ENCODE measurements around the gene RALA. TPM values are rescaled to one million over a fixed set of nuclear protein-coding genes. Genes with fewer than 3 reads are reported as not detected.

The RALA gene
- total RNA-seq, 1 experiment from 2014 or later = 13.8 TPM

- Histone ChIP-seq H3K9me2 (replicated peaks; ENCODE audit: insufficient read depth, low read length) (no peaks in the 10 kb centered on the region), H4K20me1 (ENCODE audit: insufficient read depth, low read depth, low read length) (no peaks in the 10 kb centered on the region), H2AFZ (ENCODE audit: low read length) (no peak overlapping the region)
Observed at GRCh38 chr7:39644170-39644569, 20.8 kb downstream of the RALA start.

GRCh38 chr7:39645482-39646407, 22.4 kb downstream of the RALA start:
- Histone ChIP-seq H2AFZ (ENCODE audit: low read length) (no peak overlapping the region), H3K4me1 (ENCODE audit: low read length) (peaks cover 16% of the 10 kb centered on the region), H3K9ac (ENCODE audit: low read length) (no peak overlapping the region), H3K9me3 (ENCODE audit: low read length) (no peaks in the 10 kb centered on the region), H3K4me3 (ENCODE audit: low read length) (no peak overlapping the region), H3K36me3 (ENCODE audit: insufficient read depth, low read length) (no peaks in the 10 kb centered on the region), H3K27me3 (ENCODE audit: low read length) (no peaks in the 10 kb centered on the region), H3K4me2 (ENCODE audit: low read depth, low read length, poor library complexity, severe bottlenecking) (no peak overlapping the region), H3K9me2 (replicated peaks; ENCODE audit: insufficient read depth, low read length) (no peaks in the 10 kb centered on the region), H4K20me1 (ENCODE audit: insufficient read depth, low read depth, low read length) (no peaks in the 10 kb centered on the region), H3K27ac (ENCODE audit: low read length) (no peak overlapping the region), H3K79me2 (ENCODE audit: low read length) (peaks cover 99% of the 10 kb centered on the region)
- no peak for DNase-seq

More at GRCh38 chr7:39644170-39644569, 20.8 kb downstream of the RALA start:
- no peak for DNase-seq
- H3K27ac ChIP-seq (ENCODE audit: low read length) = peak overlapping the region; percentile 17; the same call in 1 of the 2 replicates
- peaks cover 32% of the 10 kb centered on the region for H3K4me1 ChIP-seq (ENCODE audit: low read length)
- H3K9ac ChIP-seq (ENCODE audit: low read length) = no peak overlapping the region
- no peak overlapping the region for H3K4me3 ChIP-seq (ENCODE audit: low read length)
- no peaks in the 10 kb centered on the region for H3K36me3 ChIP-seq (ENCODE audit: insufficient read depth, low read length)
- H3K9me3 ChIP-seq (ENCODE audit: low read length) = no peaks in the 10 kb centered on the region
- no peaks in the 10 kb centered on the region for H3K27me3 ChIP-seq (ENCODE audit: low read length)
- H3K4me2 ChIP-seq (ENCODE audit: low read depth, low read length, poor library complexity, severe bottlenecking) = peak overlapping the region; percentile 19
- peaks cover 99% of the 10 kb centered on the region for H3K79me2 ChIP-seq (ENCODE audit: low read length)

GRCh38 chr7:39647816-39648215, 24.4 kb downstream of the RALA start:
- H3K4me2 ChIP-seq (ENCODE audit: low read depth, low read length, poor library complexity, severe bottlenecking) = no peak overlapping the region
- no peaks in the 10 kb centered on the region for H4K20me1 ChIP-seq (ENCODE audit: insufficient read depth, low read depth, low read length)
- H3K27ac ChIP-seq (ENCODE audit: low read length) = no peak overlapping the region
- DNase-seq = no peak
- no peaks in the 10 kb centered on the region for H3K36me3 ChIP-seq (ENCODE audit: insufficient read depth, low read length)
- no peaks in the 10 kb centered on the region for H3K27me3 ChIP-seq (ENCODE audit: low read length)
- H3K9me2 ChIP-seq (replicated peaks; ENCODE audit: insufficient read depth, low read length) = no peaks in the 10 kb centered on the region
- no peaks in the 10 kb centered on the region for H3K9me3 ChIP-seq (ENCODE audit: low read length)
- H3K79me2 ChIP-seq (ENCODE audit: low read length) = peaks cover 96% of the 10 kb centered on the region
- H2AFZ ChIP-seq (ENCODE audit: low read length) = no peak overlapping the region
- no peak overlapping the region for H3K4me3 ChIP-seq (ENCODE audit: low read length)
- no peak overlapping the region for H3K9ac ChIP-seq (ENCODE audit: low read length)
- H3K4me1 ChIP-seq (ENCODE audit: low read length) = peaks cover 20% of the 10 kb centered on the region

DNA sequence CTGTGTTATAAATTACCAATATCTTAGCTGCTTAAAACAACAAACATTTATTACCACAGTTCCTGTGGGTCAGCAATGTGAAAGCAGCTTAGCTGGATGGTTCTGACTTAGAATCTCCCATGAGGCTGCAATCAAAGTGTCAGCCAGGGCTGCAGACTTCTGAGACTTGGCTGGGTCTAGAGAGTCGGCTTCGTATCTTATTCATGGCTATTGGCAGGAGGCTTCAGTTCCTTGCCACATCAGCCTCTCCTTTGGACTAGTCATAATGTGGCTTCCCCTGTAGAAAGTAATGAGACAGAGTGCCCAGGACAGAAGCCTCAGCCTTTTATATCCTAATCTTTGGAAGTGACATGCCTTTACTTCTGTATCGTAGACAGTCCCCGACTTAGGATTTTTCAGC, 27.3 kb downstream of the RALA start:
- Histone ChIP-seq H3K27me3 (ENCODE audit: low read length) (no peaks in the 10 kb centered on the region), H4K20me1 (ENCODE audit: insufficient read depth, low read depth, low read length) (no peaks in the 10 kb centered on the region), H3K27ac (ENCODE audit: low read length) (no peak overlapping the region), H3K9me2 (replicated peaks; ENCODE audit: insufficient read depth, low read length) (no peaks in the 10 kb centered on the region), H3K9me3 (ENCODE audit: low read length) (no peaks in the 10 kb centered on the region), H3K4me1 (ENCODE audit: low read length) (peaks cover 6% of the 10 kb centered on the region), H3K4me2 (ENCODE audit: low read depth, low read length, poor library complexity, severe bottlenecking) (no peak overlapping the region), H3K9ac (ENCODE audit: low read length) (no peak overlapping the region), H3K79me2 (ENCODE audit: low read length) (peaks cover 90% of the 10 kb centered on the region), H3K36me3 (ENCODE audit: insufficient read depth, low read length) (no peaks in the 10 kb centered on the region), H2AFZ (ENCODE audit: low read length) (no peak overlapping the region), H3K4me3 (ENCODE audit: low read length) (no peak overlapping the region)
- no peak for DNase-seq

GRCh38 chr7:39651265-39651664, 27.9 kb downstream of the RALA start:
- H3K27ac ChIP-seq (ENCODE audit: low read length) = no peak overlapping the region
- H3K27me3 ChIP-seq (ENCODE audit: low read length) = no peaks in the 10 kb centered on the region
- no peak overlapping the region for H3K9ac ChIP-seq (ENCODE audit: low read length)
- H3K4me1 ChIP-seq (ENCODE audit: low read length) = peaks cover 6% of the 10 kb centered on the region
- H3K9me3 ChIP-seq (ENCODE audit: low read length) = no peaks in the 10 kb centered on the region
- H3K9me2 ChIP-seq (replicated peaks; ENCODE audit: insufficient read depth, low read length) = no peaks in the 10 kb centered on the region
- no peak overlapping the region for H2AFZ ChIP-seq (ENCODE audit: low read length)
- no peak overlapping the region for H3K4me3 ChIP-seq (ENCODE audit: low read length)
- H3K79me2 ChIP-seq (ENCODE audit: low read length) = peaks cover 90% of the 10 kb centered on the region
- H3K4me2 ChIP-seq (ENCODE audit: low read depth, low read length, poor library complexity, severe bottlenecking) = no peak overlapping the region
- no peaks in the 10 kb centered on the region for H3K36me3 ChIP-seq (ENCODE audit: insufficient read depth, low read length)
- no peak for DNase-seq
- H4K20me1 ChIP-seq (ENCODE audit: insufficient read depth, low read depth, low read length) = no peaks in the 10 kb centered on the region

DNA sequence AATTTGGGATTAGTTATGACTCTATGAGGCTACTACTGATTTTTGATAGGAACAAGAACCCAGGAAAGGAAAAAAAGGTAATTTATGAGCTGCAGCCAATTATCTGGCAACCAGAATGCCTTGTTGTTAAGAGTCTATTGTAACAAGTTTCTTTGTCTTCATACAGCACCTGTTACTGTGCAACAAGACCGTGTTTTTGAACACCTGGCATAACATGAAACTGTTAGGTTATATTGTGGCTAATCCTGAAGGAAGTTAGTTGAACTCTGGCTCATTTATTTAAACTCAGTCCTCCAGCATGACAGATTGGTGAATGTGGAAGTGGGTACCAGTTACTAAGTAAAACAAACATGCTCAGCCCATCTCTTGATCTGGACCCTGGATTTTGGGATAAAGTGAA, 33.0 kb downstream of the RALA start:
- no peaks in the 10 kb centered on the region for H3K27me3 ChIP-seq (ENCODE audit: low read length)
- H2AFZ ChIP-seq (ENCODE audit: low read length) = no peak overlapping the region
- H3K9ac ChIP-seq (ENCODE audit: low read length) = no peak overlapping the region
- no peaks in the 10 kb centered on the region for H3K9me2 ChIP-seq (replicated peaks; ENCODE audit: insufficient read depth, low read length)
- no peaks in the 10 kb centered on the region for H3K36me3 ChIP-seq (ENCODE audit: insufficient read depth, low read length)
- no peak overlapping the region for H3K27ac ChIP-seq (ENCODE audit: low read length)
- H3K9me3 ChIP-seq (ENCODE audit: low read length) = peaks cover 3% of the 10 kb centered on the region; the same call in 1 of the 2 replicates
- DNase-seq = no peak
- H4K20me1 ChIP-seq (ENCODE audit: insufficient read depth, low read depth, low read length) = no peaks in the 10 kb centered on the region
- peaks cover 6% of the 10 kb centered on the region for H3K4me1 ChIP-seq (ENCODE audit: low read length)
- no peak overlapping the region for H3K4me3 ChIP-seq (ENCODE audit: low read length)
- no peak overlapping the region for H3K4me2 ChIP-seq (ENCODE audit: low read depth, low read length, poor library complexity, severe bottlenecking)
- H3K79me2 ChIP-seq (ENCODE audit: low read length) = peaks cover 90% of the 10 kb centered on the region

DNA sequence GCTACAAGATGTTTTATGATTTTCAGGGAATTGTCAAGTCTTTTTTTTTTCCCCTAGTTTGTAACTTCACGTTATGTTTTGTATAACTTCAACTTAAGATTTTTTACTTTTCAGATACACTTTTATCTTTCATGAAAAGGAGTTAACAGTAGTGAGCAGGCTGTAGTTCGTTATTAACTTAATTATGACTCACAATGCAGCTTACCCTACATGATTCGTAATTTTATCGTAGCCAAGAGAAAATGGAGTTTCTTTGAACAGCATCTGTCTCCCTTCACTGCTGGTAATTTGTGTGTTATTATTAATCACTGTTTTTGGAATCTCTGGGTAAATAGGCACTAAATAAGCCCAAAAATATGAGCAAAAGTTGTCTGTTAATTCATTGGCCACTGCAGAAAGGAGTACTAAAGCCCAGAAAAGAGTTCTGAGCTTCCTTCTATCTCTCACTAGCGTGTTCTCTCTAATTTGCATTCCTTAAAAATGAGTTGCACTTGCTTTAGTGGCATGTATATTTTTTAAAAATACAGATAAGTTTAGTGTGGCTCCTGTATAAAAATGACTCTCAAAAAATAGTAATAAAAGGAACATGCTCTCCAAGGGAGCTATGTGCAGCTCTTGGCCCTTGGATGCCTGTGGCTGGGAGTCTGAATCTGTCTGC, 36.1 kb downstream of the RALA start:
- Histone ChIP-seq H3K36me3 (ENCODE audit: insufficient read depth, low read length) (no peaks in the 10 kb centered on the region), H3K27me3 (ENCODE audit: low read length) (no peaks in the 10 kb centered on the region), H3K4me2 (ENCODE audit: low read depth, low read length, poor library complexity, severe bottlenecking) (no peak overlapping the region), H3K9me3 (ENCODE audit: low read length) (peaks cover 3% of the 10 kb centered on the region; the same call in 1 of the 2 replicates), H2AFZ (ENCODE audit: low read length) (no peak overlapping the region), H3K9ac (ENCODE audit: low read length) (no peak overlapping the region), H3K27ac (ENCODE audit: low read length) (no peak overlapping the region), H4K20me1 (ENCODE audit: insufficient read depth, low read depth, low read length) (no peaks in the 10 kb centered on the region), H3K4me1 (ENCODE audit: low read length) (no peaks in the 10 kb centered on the region), H3K79me2 (ENCODE audit: low read length) (peaks cover 99% of the 10 kb centered on the region), H3K4me3 (ENCODE audit: low read length) (no peak overlapping the region), H3K9me2 (replicated peaks; ENCODE audit: insufficient read depth, low read length) (no peaks in the 10 kb centered on the region)
- DNase-seq = no peak

DNA sequence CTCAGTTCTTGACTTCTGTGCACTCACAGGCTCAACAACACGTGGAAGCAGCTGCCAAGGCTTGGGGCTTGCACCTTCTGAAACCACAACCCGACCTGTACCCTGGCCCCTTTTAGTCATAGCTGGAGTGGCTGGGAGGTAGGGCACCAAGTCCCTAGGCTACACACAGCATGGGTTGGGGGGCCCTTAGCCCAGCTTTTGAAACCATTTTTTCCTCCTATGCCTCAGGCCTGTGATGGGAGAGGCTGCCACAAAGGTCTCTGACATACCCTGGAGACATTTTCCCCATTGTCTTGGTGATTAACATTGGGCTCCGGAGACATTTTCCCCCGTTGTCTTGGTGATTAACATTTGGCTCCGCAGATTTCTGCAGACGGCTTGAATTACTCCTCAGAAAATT, 38.6 kb downstream of the RALA start:
- no peaks in the 10 kb centered on the region for H4K20me1 ChIP-seq (ENCODE audit: insufficient read depth, low read depth, low read length)
- H3K27ac ChIP-seq (ENCODE audit: low read length) = no peak overlapping the region
- H3K9me2 ChIP-seq (replicated peaks; ENCODE audit: insufficient read depth, low read length) = no peaks in the 10 kb centered on the region
- H3K9me3 ChIP-seq (ENCODE audit: low read length) = peaks cover 3% of the 10 kb centered on the region; the same call in 1 of the 2 replicates
- no peak overlapping the region for H3K4me2 ChIP-seq (ENCODE audit: low read depth, low read length, poor library complexity, severe bottlenecking)
- no peak for DNase-seq
- peaks cover 99% of the 10 kb centered on the region for H3K79me2 ChIP-seq (ENCODE audit: low read length)
- H3K27me3 ChIP-seq (ENCODE audit: low read length) = no peaks in the 10 kb centered on the region
- H3K36me3 ChIP-seq (ENCODE audit: insufficient read depth, low read length) = no peaks in the 10 kb centered on the region
- no peak overlapping the region for H3K4me3 ChIP-seq (ENCODE audit: low read length)
- no peak overlapping the region for H3K9ac ChIP-seq (ENCODE audit: low read length)
- H2AFZ ChIP-seq (ENCODE audit: low read length) = no peak overlapping the region
- H3K4me1 ChIP-seq (ENCODE audit: low read length) = no peaks in the 10 kb centered on the region
